Ectodermal cell (in vitro differentiated cells): ENCODE data around the gene AGBL2.
"Not testable (repeated sequence)": the region's sequence is repeated elsewhere in the genome, so short reads cannot be mapped to it uniquely, and the experiment has no call there.

Experiments
- H3K27ac ChIP-seq: 2 replicates; pipeline ENCODE4 v1.7.0; 2013; ENCODE audit warnings: mild to moderate bottlenecking, low read depth, low read length; ENCODE audit not compliant: insufficient read depth, poor library complexity, severe bottlenecking
- H3K27me3 ChIP-seq: 2 replicates; pipeline ENCODE4 v1.7.0; 2013; ENCODE audit warnings: mild to moderate bottlenecking, low read length; ENCODE audit not compliant: insufficient read depth, control insufficient read depth, poor library complexity, severe bottlenecking
- H3K36me3 ChIP-seq: one replicate; pipeline ENCODE4 v1.7.0; 2013; ENCODE audit warnings: low read length; ENCODE audit not compliant: control insufficient read depth, insufficient read depth
- H3K4me1 ChIP-seq: one replicate; pipeline ENCODE4 v1.7.0; 2013; ENCODE audit warnings: low read length; ENCODE audit not compliant: control insufficient read depth, insufficient read depth
- H3K4me3 ChIP-seq: 2 replicates; pipeline ENCODE4 v1.7.0; 2013; ENCODE audit warnings: low read depth, low read length, control low read depth; ENCODE audit not compliant: insufficient read depth
- H3K9me3 ChIP-seq: 2 replicates; pipeline ENCODE4 v1.7.0; 2013; ENCODE audit warnings: mild to moderate bottlenecking, low read length, moderate library complexity; ENCODE audit not compliant: control insufficient read depth
- WGBS, 2 experiments: methylation state at CpG; one replicate each; pipeline ENCODE4 v1.1.7; 2013; ENCODE audit warnings: missing lambda C conversion rate in 2 of 2; 5-methylcytosine and 5-hydroxymethylcytosine counted together

Gene AGBL2

DNA sequence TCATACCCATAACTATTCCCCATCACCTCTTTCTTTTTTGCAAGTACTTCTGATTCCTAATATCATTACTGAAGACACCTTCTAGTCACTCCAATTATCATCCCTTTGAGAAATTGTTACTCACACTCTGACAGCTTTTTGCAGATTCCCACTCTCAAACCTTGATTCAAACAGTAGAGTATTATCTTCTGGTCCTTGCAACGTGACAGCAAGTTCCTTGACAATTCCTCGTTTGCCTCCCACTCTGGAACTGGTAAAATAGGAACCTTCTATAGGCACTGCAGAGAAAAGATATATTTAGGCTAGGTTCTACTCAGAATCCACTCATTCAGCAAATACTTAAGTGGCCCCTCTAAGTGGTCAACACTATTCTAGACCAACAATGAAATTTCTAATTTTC, 23.2 kb downstream of the AGBL2 start:
- Histone ChIP-seq H3K9me3 (no peaks in the 10 kb centered on the region), H3K27ac (no peak overlapping the region), H3K27me3 (no peaks in the 10 kb centered on the region), H3K4me3 (no peak overlapping the region), H3K36me3 (no peaks in the 10 kb centered on the region), H3K4me1 (no peaks in the 10 kb centered on the region)
- 75 to 83% methylated on average over 2 of the region's 2 CpGs for WGBS, 2 experiments

- Histone ChIP-seq H3K4me3 (no peak overlapping the region), H3K36me3 (no peaks in the 10 kb centered on the region), H3K4me1 (no peaks in the 10 kb centered on the region), H3K27me3 (no peaks in the 10 kb centered on the region), H3K9me3 (no peaks in the 10 kb centered on the region), H3K27ac (no peak overlapping the region)
- WGBS, 2 experiments = 96 to 97% methylated on average over 5 of the region's 5 CpGs
Observed at GRCh38 chr11:47689480-47689879, 25.7 kb downstream of the AGBL2 start.

GRCh38 chr11:47688991-47689390, 26.2 kb downstream of the AGBL2 start:
- 78 to 96% methylated on average over 2 of the region's 2 CpGs for WGBS, 2 experiments
- Histone ChIP-seq H3K27me3 (no peaks in the 10 kb centered on the region), H3K27ac (no peak overlapping the region), H3K4me1 (no peaks in the 10 kb centered on the region), H3K36me3 (no peaks in the 10 kb centered on the region), H3K4me3 (no peak overlapping the region), H3K9me3 (no peaks in the 10 kb centered on the region)

DNA sequence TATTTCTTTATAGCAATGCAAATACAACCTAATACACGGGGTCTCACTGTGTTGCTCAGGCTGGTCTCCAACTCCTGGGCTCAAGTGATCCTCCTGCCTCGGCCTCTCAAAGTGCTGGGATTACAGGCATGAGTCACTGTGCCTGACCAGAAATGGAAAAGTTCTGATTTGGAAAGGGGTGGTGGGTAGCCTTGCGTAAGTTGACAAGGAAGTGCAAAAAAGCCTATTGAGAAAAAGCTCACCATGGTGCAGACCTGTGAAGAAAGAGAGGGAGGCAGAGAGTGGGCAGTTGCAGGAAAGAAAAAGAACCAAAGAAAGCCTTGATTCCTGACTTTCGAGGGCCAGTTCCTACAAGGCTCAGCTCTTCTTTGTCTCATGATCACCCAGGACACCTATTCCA, 27.1 kb downstream of the AGBL2 start:
- no peaks in the 10 kb centered on the region for H3K9me3 ChIP-seq
- H3K27me3 ChIP-seq = no peaks in the 10 kb centered on the region
- no peak overlapping the region for H3K27ac ChIP-seq
- no peak overlapping the region for H3K4me3 ChIP-seq
- 89 to 91% methylated on average over 4 of the region's 4 CpGs for WGBS, 2 experiments
- no peaks in the 10 kb centered on the region for H3K4me1 ChIP-seq
- no peaks in the 10 kb centered on the region for H3K36me3 ChIP-seq

GRCh38 chr11:47686704-47687103, 28.5 kb downstream of the AGBL2 start:
- not testable (repeated sequence) for H3K27me3 ChIP-seq, H3K4me3 ChIP-seq, H3K9me3 ChIP-seq, H3K27ac ChIP-seq, H3K4me1 ChIP-seq, H3K36me3 ChIP-seq
- 93 to 97% methylated on average over 3 of the region's 3 CpGs for WGBS, 2 experiments

DNA sequence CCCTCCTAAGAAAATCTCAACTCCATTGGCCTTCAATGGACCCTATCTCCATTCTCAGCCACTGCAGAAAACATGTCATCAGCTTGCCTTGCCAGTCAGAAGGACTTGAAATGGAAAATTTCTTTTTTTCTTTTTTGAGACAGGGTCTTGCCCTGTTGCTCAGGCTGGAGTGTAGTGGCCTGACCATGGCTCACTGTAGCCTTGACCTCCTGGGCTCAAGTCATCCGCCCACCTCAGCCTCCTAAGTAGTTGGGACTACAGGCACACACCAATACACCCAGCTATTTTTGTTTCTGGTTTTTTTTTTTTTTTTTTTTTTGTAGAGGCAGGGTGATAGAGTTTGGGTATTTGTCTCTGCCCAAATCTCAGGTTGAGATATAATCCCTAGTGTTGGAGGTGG, 29.0 kb downstream of the AGBL2 start:
- Histone ChIP-seq H3K27me3 (no peaks in the 10 kb centered on the region), H3K9me3 (no peaks in the 10 kb centered on the region), H3K27ac (no peak overlapping the region), H3K4me3 (no peak overlapping the region), H3K36me3 (no peaks in the 10 kb centered on the region), H3K4me1 (no peaks in the 10 kb centered on the region)
- WGBS, 2 experiments = 90 to 91% methylated on average over 1 of the region's 1 CpG

DNA sequence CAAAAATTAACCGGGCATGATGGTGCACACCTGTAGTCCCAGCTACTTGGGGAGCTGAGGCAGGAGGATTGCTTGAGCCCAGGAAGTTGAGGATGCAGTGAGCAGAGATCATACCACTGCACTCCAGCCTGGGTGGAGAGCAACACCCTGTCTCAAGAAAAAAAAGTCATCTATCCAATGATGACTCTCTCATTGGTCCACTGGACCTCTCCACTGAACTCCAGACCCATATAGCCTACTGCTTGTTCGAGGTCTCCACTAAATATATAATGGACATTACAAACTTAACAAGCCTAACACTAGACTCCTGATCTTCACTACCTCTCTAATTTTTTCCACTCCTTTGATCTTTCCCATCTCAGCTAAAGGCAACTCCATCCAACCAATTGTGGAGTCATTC, 39.3 kb downstream of the AGBL2 start:
- Histone ChIP-seq H3K27ac (no peak overlapping the region), H3K4me1 (no peaks in the 10 kb centered on the region), H3K36me3 (no peaks in the 10 kb centered on the region), H3K27me3 (no peaks in the 10 kb centered on the region), H3K9me3 (no peaks in the 10 kb centered on the region), H3K4me3 (no peak overlapping the region)
- WGBS, 2 experiments = 91 to 94% methylated on average over 2 of the region's 2 CpGs

GRCh38 chr11:47672283-47672730, 42.9 kb downstream of the AGBL2 start:
- Histone ChIP-seq H3K4me3 (no peak overlapping the region), H3K9me3 (no peaks in the 10 kb centered on the region), H3K27me3 (no peaks in the 10 kb centered on the region), H3K36me3 (no peaks in the 10 kb centered on the region), H3K4me1 (no peaks in the 10 kb centered on the region), H3K27ac (no peak overlapping the region)
- 95 to 96% methylated on average over 5 of the region's 5 CpGs for WGBS, 2 experiments

DNA sequence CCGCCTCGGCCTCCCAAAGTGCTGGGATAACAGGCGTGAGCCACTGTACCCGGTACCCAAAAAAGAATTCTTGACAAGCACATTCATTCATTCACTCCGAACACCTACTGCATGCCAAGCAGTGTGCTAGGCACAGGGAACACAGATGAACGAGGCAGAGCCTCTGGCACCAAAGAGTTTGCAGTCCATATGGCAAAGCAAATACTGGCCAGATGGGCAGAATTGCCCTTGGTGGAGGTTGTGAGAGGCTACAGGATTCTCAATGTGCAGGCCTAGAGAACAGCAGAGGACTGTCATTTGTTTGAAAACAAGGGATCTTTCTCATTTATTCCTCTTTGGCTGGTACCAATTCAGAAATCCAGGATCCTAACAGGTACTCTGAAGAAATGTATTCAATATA, 45.3 kb downstream of the AGBL2 start:
- H3K4me1 ChIP-seq = no peaks in the 10 kb centered on the region
- no peaks in the 10 kb centered on the region for H3K9me3 ChIP-seq
- WGBS, 2 experiments = 92 to 96% methylated on average over 6 of the region's 6 CpGs
- H3K27ac ChIP-seq = no peak overlapping the region
- no peaks in the 10 kb centered on the region for H3K27me3 ChIP-seq
- H3K36me3 ChIP-seq = no peaks in the 10 kb centered on the region
- no peak overlapping the region for H3K4me3 ChIP-seq

DNA sequence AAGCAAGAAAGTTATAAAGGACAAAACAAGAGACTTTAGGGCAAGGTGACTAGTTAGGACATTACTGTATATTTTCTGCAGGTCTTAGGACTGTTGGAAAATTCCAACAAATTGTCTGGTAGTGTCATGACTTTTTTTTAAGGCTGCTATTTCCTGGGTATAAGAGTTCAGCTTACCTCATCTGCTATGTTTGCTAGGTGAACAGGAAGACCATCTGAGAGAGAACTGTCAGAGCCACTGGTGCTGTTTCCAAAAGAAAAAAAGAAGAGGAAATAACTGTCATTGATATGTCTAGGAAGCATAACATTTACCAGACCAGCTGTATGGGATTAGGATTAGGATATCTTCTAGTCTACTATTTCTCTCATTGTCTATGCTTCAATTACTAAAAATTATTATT, 46.5 kb downstream of the AGBL2 start:
- Histone ChIP-seq H3K4me1 (no peaks in the 10 kb centered on the region), H3K9me3 (no peaks in the 10 kb centered on the region), H3K27me3 (no peaks in the 10 kb centered on the region), H3K36me3 (no peaks in the 10 kb centered on the region), H3K4me3 (no peak overlapping the region), H3K27ac (no peak overlapping the region)

GRCh38 chr11:47667555-47667954, 47.6 kb downstream of the AGBL2 start:
- WGBS, 2 experiments = 85 to 100% methylated on average over 1 to 2 of the region's 2 CpGs
- no peaks in the 10 kb centered on the region for H3K9me3 ChIP-seq
- H3K4me3 ChIP-seq = no peak overlapping the region
- no peak overlapping the region for H3K27ac ChIP-seq
- H3K4me1 ChIP-seq = no peaks in the 10 kb centered on the region
- H3K36me3 ChIP-seq = no peaks in the 10 kb centered on the region
- no peaks in the 10 kb centered on the region for H3K27me3 ChIP-seq
